A549 (cell line): ENCODE results near the gene APBA1.

ENCODE experiments used
- CTCF ChIP-seq: fragments of >200 bp; sonication (Bioruptor Twin); formaldehyde crosslinking; IDR thresholded peaks from 3 replicates; pipeline ENCODE4 v1.5.1; 2016
- ELK1 ChIP-seq: fragments of 150-350 bp; IDR thresholded peaks from 2 replicates; pipeline ENCODE4 v1.6.1; 2014; ENCODE audit warnings: low read depth, mild to moderate bottlenecking, low read length
- MYC ChIP-seq: IDR thresholded peaks from 2 replicates; pipeline ENCODE4 v1.6.1; 2012; ENCODE audit warnings: mild to moderate bottlenecking, inconsistent platforms, low read length, improper control_type of control experiment, borderline replicate concordance
- POLR2A ChIP-seq: IDR thresholded peaks from 2 replicates; pipeline ENCODE4 v1.6.1; 2012; ENCODE audit warnings: mild to moderate bottlenecking, low read length
- SMC3 ChIP-seq: fragments of >200 bp; sonication (Bioruptor Twin); formaldehyde crosslinking; IDR thresholded peaks from 3 replicates; pipeline ENCODE4 v1.6.1; 2018; ENCODE audit warnings: inconsistent platforms
- TF ChIP-seq, protein P1 (sequence below): IDR thresholded peaks from 2 replicates; pipeline ENCODE4 v1.6.1; 2012

DNA sequence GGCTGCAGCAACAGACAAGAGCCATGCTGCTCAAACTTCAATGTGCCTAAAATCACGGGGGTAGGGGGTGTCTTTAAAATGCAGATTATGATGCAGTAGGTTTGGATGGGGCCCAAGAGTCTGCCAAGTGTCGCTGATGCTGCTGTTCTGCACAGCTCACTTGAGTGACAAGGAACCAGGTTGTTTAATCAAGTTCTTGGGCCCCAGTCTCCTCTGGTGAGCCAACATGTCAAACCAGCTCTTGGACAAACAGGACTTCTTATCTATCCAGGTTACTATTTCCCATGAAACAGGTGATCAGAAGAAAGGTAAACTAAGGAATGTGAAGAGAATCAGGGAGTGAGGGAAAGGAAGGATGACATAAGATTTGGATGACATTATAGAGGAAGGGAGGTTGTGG lies 78.0 kb downstream of the APBA1 start:
- TF ChIP-seq CTCF (no peak), ELK1 (no peak), SMC3 (no peak), MYC (no peak), POLR2A (no peak)
- TF ChIP-seq, protein P1, sequence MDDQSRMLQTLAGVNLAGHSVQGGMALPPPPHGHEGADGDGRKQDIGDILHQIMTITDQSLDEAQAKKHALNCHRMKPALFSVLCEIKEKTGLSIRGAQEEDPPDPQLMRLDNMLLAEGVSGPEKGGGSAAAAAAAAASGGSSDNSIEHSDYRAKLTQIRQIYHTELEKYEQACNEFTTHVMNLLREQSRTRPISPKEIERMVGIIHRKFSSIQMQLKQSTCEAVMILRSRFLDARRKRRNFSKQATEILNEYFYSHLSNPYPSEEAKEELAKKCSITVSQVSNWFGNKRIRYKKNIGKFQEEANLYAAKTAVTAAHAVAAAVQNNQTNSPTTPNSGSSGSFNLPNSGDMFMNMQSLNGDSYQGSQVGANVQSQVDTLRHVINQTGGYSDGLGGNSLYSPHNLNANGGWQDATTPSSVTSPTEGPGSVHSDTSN = no peak
